CMK (cell line): ENCODE results near the gene TRRAP.

Source experiments
- DNase-seq: peaks from one replicate; pipeline ENCODE4 v3.0.0-alpha.2; 2010; ENCODE audit warnings: low read depth

The TRRAP gene

GRCh38 chr7:99006739-99007424 lies 128.6 kb downstream of the TRRAP start:
- DNase-seq, result no peak

DNA sequence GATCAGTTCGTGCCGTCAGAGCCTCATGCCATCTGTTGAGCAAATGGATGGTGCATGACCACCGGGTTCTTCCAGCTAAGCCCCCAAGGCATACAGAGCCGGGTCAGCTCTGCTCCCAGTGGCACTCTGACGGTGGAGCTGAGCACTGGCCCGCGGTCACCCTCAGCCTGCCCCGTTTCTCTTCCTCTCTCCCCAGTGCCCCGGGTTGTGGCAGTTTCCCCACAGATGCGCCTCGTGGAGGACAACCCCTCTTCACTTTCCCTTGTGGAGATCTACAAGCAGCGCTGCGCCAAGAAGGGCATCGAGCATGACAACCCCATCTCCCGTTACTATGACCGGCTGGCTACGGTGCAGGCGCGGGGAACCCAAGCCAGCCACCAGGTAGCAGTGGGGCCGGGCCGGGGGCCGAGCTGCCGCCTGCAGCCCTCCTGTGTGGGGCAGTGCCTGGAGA lies 129.9 kb downstream of the TRRAP start:
- DNase-seq, result no peak

GRCh38 chr7:99008921-99009530 lies 130.7 kb downstream of the TRRAP start:
- no peak for DNase-seq

- no peak for DNase-seq
Measured at GRCh38 chr7:99010281-99010680, 131.9 kb downstream of the TRRAP start.

DNA sequence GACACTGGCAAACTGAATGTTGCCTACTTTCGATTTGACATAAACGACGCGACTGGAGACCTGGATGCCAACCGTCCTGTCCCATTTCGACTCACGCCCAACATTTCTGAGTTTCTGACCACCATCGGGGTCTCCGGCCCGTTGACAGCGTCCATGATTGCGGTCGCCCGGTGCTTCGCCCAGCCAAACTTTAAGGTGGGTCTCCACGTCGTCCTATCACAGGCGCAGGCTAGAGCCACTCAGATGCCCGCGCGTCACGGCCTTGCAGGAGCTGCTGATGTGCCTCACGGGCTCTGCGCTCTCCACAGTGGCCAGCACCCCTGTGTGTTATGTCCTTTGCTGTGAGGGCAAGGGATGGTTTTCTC lies 133.0 kb downstream of the TRRAP start:
- DNase-seq, result no peak

DNA sequence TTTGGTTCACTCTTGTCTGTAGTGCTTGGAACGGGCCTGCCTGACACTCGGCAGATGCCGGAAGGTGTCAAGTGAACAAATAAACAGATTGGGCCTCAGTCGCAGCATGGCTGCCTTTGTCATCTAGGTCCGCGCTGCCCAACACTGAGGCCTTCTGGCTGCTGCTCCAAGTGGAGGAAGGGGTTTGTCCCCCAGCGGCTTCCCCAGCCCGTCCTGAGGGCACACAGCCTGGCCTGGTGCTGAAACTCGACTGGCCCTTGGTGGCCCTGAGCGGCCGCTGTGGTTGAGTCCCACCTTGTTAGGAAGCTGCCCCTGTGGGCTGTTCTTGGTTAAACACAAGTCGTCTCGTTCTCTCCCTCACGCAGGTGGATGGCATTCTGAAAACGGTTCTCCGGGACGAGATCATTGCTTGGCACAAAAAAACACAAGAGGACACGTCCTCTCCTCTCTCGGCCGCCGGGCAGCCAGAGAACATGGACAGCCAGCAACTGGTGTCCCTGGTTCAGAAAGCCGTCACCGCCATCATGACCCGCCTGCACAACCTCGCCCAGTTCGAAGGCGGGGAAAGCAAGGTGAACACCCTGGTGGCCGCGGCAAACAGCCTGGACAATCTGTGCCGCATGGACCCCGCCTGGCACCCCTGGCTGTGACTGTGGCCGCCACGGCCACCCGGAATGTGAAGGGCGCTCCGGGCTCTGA lies 133.5 kb downstream of the TRRAP start:
- DNase-seq, result no peak

DNA sequence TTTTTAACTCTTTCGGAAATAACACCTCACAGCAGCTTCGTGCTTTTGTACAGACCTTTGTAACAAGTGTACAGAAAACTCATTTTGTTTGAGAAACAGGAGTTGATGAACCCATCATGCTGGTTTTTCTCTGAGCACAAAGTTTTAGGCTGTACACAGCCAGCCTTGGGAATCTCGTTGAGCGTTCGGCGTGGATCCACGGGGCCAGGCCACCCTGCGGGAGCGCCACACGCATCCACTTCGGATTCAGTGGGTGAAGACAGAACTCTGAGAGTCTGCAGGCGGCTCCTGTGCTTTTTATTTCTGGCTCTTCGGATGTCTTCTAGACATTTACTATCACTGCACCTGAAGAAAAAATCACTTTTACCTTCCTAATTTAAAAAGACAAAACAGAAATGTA lies 134.4 kb downstream of the TRRAP start:
- DNase-seq, result no peak

- no peak for DNase-seq
Measured at GRCh38 chr7:99013266-99014112, 135.2 kb downstream of the TRRAP start.

DNA sequence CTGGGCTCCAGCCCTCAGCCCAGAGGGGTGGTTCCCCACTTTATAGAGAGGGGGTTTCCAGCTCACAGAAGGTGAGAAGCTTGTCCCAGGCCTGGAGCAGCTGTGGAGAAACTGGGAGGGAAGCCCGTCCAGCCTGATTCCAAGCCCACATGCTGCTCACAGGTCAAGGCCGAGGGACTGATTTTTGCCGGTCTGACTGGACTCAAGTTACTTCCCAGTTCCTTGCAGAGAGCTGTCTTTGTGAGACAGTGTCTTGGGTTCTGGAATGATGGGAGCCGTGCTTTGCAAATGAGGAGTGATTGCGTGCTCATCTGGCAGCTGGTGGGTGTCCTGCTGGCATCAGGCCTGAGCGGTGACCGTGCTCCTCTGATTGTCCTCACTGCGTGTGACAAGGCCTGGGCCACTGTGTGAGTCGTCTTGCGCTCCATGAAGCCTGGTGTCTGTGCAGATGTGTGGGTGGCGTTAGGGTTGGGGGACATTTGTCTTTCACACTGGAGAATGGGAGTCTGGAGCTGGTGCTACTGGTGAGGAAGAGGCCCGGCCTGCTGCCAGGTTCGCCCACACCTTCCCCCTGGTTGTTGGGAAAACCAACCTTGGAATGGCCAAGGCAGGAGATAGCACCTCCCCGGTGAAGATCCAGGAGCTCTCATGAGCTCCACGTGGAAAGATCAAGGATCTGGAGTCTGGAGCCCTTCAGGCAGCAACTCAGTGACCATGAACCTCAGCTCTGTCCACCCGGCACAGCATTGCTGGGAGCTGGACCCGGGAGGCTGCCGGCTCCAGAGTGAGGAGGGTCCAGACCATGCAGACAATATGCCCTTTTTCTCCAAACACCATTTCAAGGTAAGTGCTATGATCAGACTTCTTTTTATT lies 136.0 kb downstream of the TRRAP start:
- no peak for DNase-seq

- no peak for DNase-seq
Measured at GRCh38 chr7:99016196-99016595, 137.9 kb downstream of the TRRAP start.

GRCh38 chr7:99019523-99020412 lies 141.4 kb downstream of the TRRAP start:
- no peak for DNase-seq

GRCh38 chr7:99020413-99020715 lies 142.0 kb downstream of the TRRAP start:
- DNase-seq, result no peak

- DNase-seq, result no peak
Measured at GRCh38 chr7:99021941-99022560, 143.7 kb downstream of the TRRAP start.

DNA sequence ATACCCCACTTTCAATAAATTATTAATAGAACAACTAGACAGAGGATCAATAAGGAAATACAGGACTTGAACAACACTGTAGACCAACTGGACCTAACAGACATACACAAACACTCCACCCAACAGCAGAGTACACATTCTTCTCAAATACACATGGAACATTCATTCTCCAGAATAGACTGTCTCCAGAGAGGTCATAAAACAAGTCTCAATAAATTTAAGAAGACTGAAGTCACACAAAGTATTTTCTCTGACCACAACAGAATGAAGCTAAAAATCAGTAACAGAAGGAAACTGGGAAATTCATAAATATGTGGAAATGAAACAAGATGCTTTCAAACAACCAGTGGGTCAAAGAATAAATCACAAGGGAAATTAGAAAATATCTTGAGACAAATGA lies 145.7 kb downstream of the TRRAP start:
- no peak for DNase-seq

- no peak for DNase-seq
Measured at GRCh38 chr7:99027241-99027640, 148.9 kb downstream of the TRRAP start.

- no peak for DNase-seq
Measured at GRCh38 chr7:99027841-99028240, 149.5 kb downstream of the TRRAP start.

DNA sequence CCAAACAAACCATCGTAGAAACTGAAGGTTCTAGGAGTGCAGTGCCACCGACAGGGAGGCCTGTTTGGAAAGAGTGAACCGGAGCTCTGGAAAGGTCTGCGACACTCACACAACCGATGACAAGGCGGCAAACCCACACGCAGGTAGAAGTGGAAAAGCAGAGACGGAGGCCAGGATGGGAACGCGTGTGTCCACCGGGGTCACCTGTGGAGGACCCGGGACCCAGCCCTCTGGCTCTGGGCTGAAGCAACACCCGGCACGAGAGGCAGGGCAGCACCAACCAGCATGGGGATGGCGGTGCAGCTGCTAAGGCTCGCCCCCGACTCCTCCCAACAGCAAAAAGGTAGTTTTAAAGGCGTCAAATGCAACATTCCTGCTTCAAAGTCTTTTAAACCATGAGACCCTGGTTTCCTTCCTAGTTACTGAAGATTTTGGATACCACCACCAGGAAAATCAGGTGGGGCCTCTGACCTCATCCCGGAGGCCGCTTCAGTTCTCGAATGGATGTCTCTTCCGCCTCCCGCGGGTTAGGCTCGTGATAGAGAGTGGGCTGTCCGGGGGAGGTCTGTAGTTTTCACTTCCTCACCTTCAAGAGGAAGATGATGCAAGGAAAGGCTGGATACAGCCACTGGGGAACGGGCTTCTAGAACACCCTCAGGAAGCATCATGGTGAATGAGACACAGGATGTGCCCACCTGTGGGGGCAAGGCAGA lies 150.1 kb downstream of the TRRAP start:
- DNase-seq, result no peak

DNA sequence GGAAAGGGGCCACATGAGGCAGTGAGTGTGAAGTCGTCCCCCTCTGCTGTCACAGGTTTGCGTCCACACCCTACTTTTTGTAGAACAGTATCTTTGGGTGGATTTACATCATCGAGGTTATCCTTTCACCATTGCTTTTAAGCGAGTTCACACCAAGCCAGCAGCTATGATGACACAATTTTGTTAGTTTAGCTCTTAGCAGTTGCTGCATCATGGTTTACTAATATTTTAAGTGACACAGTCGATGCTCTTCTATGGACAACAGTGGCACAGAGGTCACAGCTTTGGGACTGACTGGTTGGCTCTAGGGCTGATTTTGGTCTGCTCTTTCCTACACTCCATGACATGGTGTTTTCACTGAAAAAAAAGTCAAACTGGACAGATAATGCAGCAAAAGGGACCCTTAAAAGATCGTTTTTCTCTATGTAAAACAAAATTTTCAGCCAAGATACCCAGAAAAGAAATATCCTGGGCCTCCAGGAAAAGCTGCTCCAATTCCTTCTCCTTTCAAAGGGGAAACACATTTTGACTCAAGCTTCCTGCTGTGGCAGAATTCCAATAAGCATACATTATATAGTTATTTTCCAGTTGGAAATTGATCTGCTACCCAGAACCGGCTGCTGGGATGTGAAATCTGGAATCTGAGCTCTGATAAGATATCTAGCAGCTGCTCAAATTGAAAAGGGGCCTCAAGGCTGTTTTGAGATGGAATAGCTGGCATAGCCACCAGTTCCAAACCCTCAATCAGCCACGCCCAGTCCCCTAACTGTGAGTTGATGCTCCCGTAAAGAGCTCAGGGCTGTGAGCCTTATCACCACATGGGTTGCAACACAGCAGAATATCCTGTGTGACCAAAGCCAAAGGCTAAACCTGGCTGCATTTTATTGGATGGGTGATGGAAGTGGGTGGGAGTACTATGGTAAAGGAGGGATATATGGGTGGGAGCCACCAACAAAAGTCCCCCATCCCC lies 151.4 kb downstream of the TRRAP start:
- DNase-seq, result no peak
